ENCODE results near the gene NALCN.

- TF ChIP-seq CTCF (IDR thresholded peaks at IDR 0.05) (no peak), POLR2A (IDR thresholded peaks at IDR 0.05) (no peak)
Measured at GRCh38 chr13:101283782-101284181, 132.5 kb downstream of the NALCN start.

Measured in body of pancreas (tissue), 4 donors.